D721Med (cell line): Measurements from ENCODE around the gene CITED4.

Experiments
- DNase-seq: peaks from one replicate; pipeline ENCODE4 v3.0.0; 2011; ENCODE audit warnings: low spot score; ENCODE audit not compliant: insufficient read length
- FAIRE-seq: peaks from 2 replicates; lab custom pipeline; 2011; peaks lifted over from hg19 to GRCh38; lab: Jason Lieb, UNC
- CTCF ChIP-seq: IDR thresholded peaks from 2 replicates; pipeline ENCODE4 v1.5.1; 2012; ENCODE audit warnings: mild to moderate bottlenecking, control low read depth; ENCODE audit not compliant: insufficient read depth; ENCODE audit errors: missing control alignments

CITED4 gene

GRCh38 chr1:40831001-40831732, 31.0 kb downstream of the CITED4 start:
- DNase-seq (no peak), FAIRE-seq (no peak)
- TF ChIP-seq CTCF = no peak

- no peak for TF ChIP-seq CTCF
- no peak for FAIRE-seq
- no peak for DNase-seq
Measured at GRCh38 chr1:40830419-40830943, 31.7 kb downstream of the CITED4 start.

GRCh38 chr1:40829631-40830245, 32.4 kb downstream of the CITED4 start:
- TF ChIP-seq CTCF = no peak
- FAIRE-seq = no peak
- DNase-seq = no peak

GRCh38 chr1:40825996-40826395, 36.2 kb downstream of the CITED4 start:
- DNase-seq (no peak), FAIRE-seq (no peak)
- TF ChIP-seq CTCF = no peak

GRCh38 chr1:40825435-40825788, 36.8 kb downstream of the CITED4 start:
- FAIRE-seq (no peak), DNase-seq (no peak)
- TF ChIP-seq CTCF = no peak

GRCh38 chr1:40824591-40825434, 37.4 kb downstream of the CITED4 start:
- TF ChIP-seq CTCF = no peak

More at GRCh38 chr1:40824591-40825434, 37.4 kb downstream of the CITED4 start:
- DNase-seq = no peak
- FAIRE-seq = no peak
